Fibroblast of peridontal ligament (primary cell): ENCODE data around the gene CDC40.

ENCODE experiments used
- DNase-seq: peaks from one replicate; pipeline ENCODE4 v3.0.0-alpha.2; 2010; ENCODE audit errors: extremely low read depth

Gene CDC40

GRCh38 chr6:110180228-110181008, at the start of gene CDC40:
CDC40 (plus strand) TSS chr6:110180427; CDS start chr6:110180445, 18 bp downstream.
- no peak for DNase-seq

DNA sequence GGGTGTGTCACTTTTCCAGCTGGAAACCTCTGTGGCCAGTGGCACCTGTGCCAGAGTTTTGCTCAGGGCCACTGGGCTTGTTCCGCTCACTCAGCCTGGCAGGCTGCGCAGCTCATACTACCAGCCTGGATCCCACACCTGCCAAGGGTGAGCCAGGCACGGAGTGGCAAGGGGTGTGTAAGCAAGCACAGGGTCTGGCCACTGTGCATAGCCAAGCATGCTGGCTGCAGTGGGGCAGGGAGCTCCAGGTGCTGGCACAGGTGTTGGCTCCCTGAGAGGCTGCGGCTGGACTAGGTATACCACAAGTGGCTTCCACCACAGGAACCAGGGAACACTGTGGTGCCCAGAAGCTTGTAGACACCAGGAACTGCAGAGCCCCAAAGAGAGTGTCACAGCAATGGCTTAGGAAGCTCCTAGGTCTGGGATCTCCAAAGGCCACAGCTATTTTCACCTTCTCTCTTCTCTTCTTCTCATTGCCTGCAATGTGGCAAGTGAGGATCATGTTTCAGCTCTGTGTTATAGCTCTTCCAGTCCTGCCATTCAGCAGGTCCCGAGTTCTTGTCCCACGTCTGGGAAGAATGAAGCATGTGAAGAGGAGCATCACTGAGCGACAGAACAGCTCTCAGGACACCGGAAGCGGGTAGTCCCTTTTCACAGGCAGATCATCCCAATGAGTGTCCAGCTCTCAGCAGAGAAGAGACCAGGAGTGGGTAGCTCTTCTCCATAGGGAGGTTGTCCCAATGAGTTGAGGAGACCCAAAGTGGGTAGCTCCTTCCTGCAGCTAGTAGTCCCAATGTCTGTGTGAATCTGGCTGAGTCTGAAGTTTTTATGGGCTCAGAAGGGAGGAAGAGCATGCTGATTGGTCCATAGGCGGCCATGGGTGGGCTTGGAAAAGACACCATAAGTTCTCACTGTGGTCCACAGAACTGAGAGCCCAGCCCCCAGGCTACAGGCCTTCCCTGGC, 42.0 kb upstream of the CDC40 start:
- DNase-seq: no peak

GRCh38 chr6:110139052-110139451, 41.2 kb upstream of the CDC40 start:
- DNase-seq: no peak

DNA sequence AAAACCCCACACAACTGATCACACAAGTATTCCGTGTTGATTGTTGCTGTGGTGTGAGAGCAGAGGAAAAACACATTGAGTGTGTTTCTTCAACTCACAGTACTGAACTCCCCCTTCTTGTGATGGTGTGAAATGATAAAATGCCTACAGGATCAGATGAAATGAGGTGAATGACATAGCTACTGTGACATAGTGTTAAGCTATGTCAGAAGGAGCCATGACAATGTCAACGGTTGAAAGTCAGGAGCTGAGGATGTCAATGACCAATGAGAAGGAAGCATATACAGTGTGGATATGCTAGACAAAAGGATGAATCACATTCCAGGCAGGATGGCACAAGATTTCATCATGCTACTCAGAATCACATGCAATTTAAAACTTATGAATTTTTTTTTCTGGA, 39.6 kb upstream of the CDC40 start:
- DNase-seq: peak; percentile 83

DNA sequence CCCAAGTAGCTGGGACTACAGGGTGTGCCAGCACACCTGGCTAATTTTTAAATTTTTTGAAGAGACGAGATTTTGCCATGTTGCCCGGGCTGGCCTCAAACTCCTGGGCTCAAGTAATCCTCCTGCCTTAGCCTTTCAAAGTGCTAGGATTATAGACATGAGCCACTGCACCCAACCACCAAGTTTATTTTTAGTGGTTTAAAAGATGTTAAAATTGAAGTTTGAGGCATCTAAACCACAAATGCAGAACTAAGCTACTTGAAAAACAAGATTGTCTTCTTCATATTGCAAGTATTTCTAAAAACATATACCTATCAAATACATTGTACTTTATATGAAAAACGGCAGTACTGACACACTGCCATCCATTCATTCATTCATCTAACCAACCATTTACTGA, 32.4 kb upstream of the CDC40 start:
- DNase-seq: no peak

- no peak for DNase-seq
These were observed 21.7 kb upstream of the CDC40 start for GRCh38 chr6:110158479-110158878.

GRCh38 chr6:110170081-110170480, 10.1 kb upstream of the CDC40 start:
- DNase-seq: no peak

DNA sequence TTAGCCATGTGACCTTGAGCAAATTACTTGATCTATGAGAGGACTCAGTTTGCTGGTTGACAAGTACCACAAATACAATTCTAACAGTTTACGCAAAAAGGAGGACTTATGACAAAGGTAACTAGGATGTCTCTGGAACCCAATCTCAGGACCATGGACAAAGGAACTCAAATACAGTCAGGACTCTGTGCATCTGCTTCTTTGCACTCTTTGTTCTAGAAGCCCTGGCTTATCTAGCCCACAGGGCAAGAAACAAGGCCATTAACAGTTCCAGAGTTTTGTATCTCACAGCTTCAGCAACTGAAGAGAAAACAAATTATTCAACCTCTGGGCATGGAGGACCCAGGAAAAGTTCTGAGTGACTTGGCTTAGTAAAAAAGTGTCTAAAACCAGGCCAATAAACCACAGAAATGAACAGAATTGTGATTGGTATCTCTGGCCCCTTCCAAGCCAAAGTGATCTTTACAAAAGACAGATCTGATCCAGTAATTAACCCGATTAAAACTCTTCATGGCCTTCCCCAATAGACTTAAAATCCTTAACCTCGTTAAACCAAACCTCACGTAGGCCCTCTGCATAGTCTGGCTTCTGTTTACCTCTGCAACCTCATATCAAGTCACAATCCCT, 6.6 kb upstream of the CDC40 start:
- no peak for DNase-seq

DNA sequence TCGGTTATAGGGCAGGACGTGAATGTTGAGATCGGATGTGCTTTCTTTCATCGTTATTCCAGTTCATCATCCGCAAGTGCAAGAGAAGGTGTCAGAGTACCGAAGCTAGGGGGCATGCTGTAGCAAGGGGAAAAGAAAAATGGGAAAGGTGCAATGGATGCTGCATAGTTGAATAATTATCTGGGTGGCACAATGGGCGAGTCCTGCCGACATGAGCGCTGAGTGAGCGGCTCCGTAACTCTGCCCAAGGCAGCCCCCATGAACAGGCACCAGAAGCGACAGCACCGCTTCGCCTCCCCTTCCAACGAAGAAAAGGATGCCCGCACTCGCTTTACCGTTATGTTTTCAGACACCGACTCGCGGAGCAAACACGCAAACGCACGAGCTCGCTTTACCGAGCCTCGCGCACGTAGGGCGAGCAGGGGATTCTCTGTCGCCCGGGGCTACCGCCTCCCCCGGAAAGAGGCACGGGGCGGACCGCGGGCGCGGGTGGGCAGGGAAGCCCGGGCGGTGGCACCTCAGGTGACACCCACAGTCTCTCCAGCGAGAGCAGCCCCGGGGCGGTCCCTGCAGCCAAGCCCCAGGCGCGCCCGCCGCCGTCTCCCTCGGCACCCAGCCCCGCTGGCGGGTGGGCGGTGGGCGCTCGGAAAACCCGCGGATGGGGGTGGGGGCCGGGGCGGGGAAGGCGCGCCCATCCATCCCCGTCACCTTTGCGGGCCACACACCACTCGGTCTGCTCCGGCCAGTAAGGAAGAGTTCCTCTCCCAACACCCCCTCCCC, 1.4 kb upstream of the CDC40 start:
- peak; percentile 59 for DNase-seq

DNA sequence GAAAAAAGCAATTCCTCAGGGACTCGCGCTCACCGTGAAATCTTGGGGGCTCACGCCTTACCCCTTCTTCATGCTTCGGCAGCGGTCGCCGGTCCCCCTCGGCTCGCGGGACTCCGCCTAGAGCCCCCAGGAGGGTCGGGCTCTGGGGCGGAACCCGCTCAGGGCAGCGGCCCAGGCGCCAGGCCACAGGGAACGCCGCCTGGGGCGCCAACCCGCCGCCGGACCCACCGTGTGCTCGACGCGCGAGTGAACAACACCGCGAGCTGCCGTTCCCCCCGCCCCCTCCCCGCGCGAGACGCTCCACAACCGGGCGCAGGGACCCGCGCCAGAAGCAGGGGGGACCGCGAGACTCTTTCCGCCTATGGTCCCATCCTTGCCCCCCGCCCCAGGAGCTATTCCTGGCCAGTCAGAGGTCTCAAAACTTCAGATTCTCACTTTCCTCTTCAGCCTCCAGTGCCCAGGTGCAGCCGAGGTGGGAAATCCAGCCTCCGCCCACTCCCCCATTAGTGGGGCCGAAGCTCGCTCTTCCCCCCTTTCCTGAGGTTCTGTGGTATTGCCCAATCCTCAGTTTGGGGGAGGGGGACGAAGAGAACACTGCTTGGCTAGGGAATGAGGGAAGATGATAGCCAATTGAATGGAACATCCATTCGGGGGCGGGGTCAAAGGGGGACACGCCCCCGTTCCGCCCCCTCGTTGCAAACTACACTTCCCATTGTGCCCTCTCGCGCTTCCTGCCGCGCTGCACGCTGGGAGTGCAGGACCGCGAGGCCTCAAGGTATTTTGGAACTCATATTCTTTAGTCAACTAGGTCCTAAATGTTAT, 610 bp upstream of the CDC40 start, which contains the start of gene WASF1:
Gene WASF1, minus strand, starts transcription at position 265 of the 822 bp plus-strand sequence. CDS start 52,069 bp downstream, outside the sequence.
- peak; percentile 97 for DNase-seq

GRCh38 chr6:110181131-110182030, 1.2 kb downstream of the CDC40 start:
- DNase-seq: no peak

- DNase-seq: no peak
These were observed 3.2 kb downstream of the CDC40 start for GRCh38 chr6:110183292-110183885.

DNA sequence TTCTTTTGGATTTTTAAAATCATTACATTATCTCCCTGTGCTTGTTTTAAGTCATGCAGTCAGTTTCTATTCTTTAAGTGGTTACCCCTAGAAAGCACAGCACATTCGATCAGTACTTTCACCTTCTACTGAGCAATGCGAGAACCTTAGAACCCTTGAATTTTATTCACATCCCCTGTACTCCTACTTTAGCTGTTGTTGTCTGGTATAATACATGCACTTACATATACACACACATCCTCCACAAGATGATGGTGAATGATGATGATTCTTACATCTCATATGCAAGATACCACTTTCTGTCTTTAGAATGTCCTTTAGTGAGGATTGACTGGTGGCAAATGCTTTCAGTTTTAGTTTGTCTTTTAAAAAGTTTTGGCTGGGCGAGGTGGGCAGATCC, 5.7 kb downstream of the CDC40 start:
- no peak for DNase-seq

DNA sequence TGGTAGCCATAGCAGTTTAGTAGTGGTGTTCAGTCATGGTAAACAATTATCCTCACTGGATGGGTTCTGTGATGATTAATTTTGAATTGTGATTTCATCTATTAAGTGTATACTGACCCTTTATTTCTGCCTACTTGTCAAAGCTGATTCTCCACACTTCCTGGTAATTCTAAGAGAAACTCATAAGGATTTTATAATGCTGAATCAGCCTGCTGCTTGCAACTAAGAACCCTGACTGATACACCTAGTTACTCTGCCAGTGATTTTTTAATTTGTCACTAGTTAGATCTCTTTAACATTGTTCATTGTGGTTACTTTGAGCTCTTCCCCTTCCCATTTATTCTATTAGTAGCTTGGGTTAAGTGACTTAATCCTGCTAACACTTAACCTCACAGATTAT, 8.6 kb downstream of the CDC40 start:
- no peak for DNase-seq

DNA sequence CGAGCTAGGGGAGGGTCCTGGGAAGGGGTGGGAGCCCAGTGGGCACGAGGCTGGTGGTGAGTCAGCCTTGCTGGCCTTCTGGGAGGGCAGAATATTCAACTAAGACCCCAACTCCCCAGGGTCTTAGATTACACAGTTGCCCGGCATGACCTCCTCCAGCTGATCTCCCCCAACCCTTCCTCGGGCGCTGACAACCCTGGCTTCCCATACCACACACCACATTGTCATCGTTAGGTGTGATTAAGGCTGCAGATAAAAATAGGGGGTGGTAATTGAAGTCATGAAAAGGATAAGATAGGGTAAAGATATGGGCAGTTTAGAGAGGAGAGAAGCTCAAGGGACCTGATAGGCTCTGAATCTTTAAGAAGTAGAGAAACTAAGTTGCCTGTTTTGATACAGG, 10.5 kb downstream of the CDC40 start:
- no peak for DNase-seq

DNA sequence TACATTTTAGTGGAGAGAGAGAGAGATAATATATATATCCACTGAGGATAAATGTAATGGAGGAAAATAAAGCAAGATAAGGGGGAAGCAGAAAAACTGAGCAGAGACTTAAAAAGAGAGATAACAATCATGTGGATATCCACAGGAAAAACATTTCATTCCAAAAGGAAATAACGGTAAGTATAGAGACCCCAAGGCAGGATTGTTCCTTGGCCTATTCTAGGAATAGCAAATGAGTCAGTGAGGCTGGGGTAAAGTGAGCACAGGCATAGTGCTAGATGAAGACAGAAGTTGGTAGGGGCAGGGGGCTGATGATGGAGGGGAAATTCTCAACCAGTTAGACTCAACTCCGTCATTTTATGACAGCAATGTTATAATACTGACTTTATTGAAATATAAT, 11.2 kb downstream of the CDC40 start:
- no peak for DNase-seq

- no peak for DNase-seq
These were observed 15.4 kb downstream of the CDC40 start for GRCh38 chr6:110195639-110196038.

GRCh38 chr6:110196874-110197273, 16.6 kb downstream of the CDC40 start:
- no peak for DNase-seq

- no peak for DNase-seq
These were observed 18.3 kb downstream of the CDC40 start for GRCh38 chr6:110198561-110198960.
